AG04450 (cell line): ENCODE measurements around the gene GCLC. TPM values are rescaled to one million over a fixed set of nuclear protein-coding genes. Genes with fewer than 3 reads are reported as not detected.
A peak's percentile ranks its signal among the peaks of the same experiment; 100 is the strongest.

Experiments
- CTCF ChIA-PET: fragments of 300-600, 350-600 bp; formaldehyde crosslinking; extraction: SDS; loops from one replicate; lab custom pipeline; 2022; ENCODE audit warnings: antibody characterized with exemption, inconsistent platforms; lab: Charles Lee
- POLR2A ChIA-PET: fragments of 350-600 bp; formaldehyde crosslinking; extraction: SDS; loops from one replicate; lab custom pipeline; 2021; ENCODE audit warnings: antibody characterized with exemption, inconsistent platforms; lab: Yijun Ruan, JAX
- DNase-seq: peaks from one replicate; pipeline ENCODE4 v3.0.0-alpha.2; 2011; ENCODE audit warnings: low read depth, low spot score
- H3K27ac ChIP-seq: one replicate; pipeline ENCODE4 v1.5.1; 2012; ENCODE audit warnings: low read depth, low read length, control low read depth
- H3K27me3 ChIP-seq: one replicate; pipeline ENCODE4 v1.6.0; 2012; ENCODE audit warnings: low read length; ENCODE audit not compliant: control insufficient read depth, insufficient read depth
- H3K4me3 ChIP-seq: 2 replicates; pipeline ENCODE4 v1.5.1; 2011; ENCODE audit warnings: mild to moderate bottlenecking, low read depth, low read length, control low read depth
- H3K9me3 ChIP-seq: 2 replicates; pipeline ENCODE4 v1.5.1; 2012; ENCODE audit warnings: low read length; ENCODE audit not compliant: control insufficient read depth, insufficient read depth
- polyA plus RNA-seq: library from polyadenylated mRNA; depleted of rRNA; stranded (reverse); fragments of >200 nt; gene quantifications from 2 replicates; pipeline ENCODE4 v1.2.3, GENCODE V29; 2011
- TF ChIP-seq, protein P1 (sequence below): IDR thresholded peaks from 2 replicates; pipeline ENCODE4 v1.5.1; 2011; ENCODE audit warnings: low read depth, low read length, control low read depth, inconsistent platforms

GCLC gene
- polyA plus RNA-seq, 1 experiment = 89.3 TPM

DNA sequence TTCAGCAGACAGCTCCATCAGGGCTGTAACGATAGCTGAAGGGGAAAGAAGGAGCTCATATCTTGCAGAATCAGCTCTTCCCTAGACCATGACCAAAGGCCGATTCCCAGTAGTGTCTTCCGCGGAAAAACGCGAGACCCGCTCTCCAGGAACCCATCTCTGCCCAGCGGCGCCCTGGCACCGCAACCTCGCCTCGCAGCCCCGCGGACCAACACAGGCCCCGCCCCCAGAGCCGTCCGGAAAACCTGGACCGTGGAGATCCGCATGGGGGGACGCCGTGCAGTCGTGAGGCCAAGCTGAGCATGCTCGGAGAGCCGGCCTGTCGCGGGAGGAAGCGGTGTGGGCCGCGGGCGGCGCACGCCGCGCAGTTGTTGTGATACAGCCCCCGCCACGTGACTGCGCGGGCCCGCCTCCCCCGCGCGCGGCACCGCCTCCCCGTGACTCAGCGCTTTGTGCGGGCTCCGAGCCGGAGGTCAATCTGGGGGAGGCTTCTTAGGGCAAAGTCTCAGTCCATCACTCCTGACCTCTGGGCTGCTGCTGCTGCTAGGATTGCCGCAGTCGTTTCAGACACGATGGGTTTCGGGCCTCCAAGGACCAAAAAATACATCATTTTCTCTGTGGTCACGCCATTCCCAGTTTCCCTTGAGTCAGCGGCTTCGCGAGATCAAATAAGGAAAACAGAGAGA lies 3.1 kb upstream of the GCLC start:
- POLR2A ChIA-PET = interaction anchor here (0.8 to 1.5 kb wide), 8 partner anchors 14 to 248 kb away, joined by 3 to 10 read pairs (median 4); no protein-coding TSS in a partner anchor

DNA sequence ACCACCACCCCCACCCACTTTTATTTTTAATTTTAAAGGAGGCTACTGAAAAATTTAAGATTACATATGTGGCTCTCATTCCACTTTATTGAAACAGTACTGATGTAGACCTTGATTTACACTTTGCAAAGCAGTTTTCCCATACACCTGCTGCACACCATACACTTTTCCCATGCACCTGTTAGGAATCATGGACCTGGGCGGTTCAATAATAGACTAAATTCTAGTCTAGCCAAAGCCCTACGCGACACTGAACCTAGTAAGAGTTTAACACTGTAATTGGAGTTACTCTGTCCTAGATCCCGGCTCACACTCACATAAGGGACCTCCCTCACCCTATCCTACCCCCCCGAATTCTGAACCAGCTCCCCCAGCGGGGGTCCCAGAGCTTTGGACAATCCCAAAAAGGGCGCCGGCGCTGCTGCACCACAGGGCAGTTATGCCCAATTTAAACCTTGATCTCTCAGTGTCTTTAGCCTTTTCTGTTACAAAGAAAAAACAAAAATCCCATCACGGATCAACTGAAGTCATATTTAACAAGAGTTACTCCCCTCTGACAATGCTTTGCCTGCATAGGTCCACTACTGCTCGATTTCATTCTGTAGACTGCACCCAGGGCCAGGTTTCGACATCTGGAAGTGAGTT lies 2.4 kb upstream of the GCLC start:
- Histone ChIP-seq H3K27me3 (no peaks in the 10 kb centered on the region), H3K27ac (peak overlapping the region; percentile 65), H3K4me3 (peak overlapping the region; percentile 80), H3K9me3 (no peaks in the 10 kb centered on the region)
- ChIA-PET POLR2A (interaction anchor here (1.1 to 1.5 kb wide), 6 partner anchors 13 to 247 kb away, joined by 3 to 10 read pairs (median 4); partner anchors contain the start of gene LRRC1), CTCF (interaction anchor here (0.9 to 2.4 kb wide), 7 partner anchors 33 to 181 kb away, joined by 3 to 10 read pairs (median 3); no protein-coding TSS in a partner anchor)
- TF ChIP-seq, protein P1, sequence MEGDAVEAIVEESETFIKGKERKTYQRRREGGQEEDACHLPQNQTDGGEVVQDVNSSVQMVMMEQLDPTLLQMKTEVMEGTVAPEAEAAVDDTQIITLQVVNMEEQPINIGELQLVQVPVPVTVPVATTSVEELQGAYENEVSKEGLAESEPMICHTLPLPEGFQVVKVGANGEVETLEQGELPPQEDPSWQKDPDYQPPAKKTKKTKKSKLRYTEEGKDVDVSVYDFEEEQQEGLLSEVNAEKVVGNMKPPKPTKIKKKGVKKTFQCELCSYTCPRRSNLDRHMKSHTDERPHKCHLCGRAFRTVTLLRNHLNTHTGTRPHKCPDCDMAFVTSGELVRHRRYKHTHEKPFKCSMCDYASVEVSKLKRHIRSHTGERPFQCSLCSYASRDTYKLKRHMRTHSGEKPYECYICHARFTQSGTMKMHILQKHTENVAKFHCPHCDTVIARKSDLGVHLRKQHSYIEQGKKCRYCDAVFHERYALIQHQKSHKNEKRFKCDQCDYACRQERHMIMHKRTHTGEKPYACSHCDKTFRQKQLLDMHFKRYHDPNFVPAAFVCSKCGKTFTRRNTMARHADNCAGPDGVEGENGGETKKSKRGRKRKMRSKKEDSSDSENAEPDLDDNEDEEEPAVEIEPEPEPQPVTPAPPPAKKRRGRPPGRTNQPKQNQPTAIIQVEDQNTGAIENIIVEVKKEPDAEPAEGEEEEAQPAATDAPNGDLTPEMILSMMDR = no peak
- DNase-seq = no peak

More for the DNA sequence above, 3.1 kb upstream of the GCLC start:
- H3K27ac ChIP-seq = peak overlapping the region; percentile 89
- H3K27me3 ChIP-seq = no peaks in the 10 kb centered on the region
- no peaks in the 10 kb centered on the region for H3K9me3 ChIP-seq
- DNase-seq = peak; percentile 91
- peak overlapping the region; percentile 80 for H3K4me3 ChIP-seq
- CTCF ChIA-PET = interaction anchor here (0.8 to 2.4 kb wide), 7 partner anchors 55 to 180 kb away, joined by 3 to 10 read pairs (median 3); no protein-coding TSS in a partner anchor
- TF ChIP-seq, protein P1 = no peak

DNA sequence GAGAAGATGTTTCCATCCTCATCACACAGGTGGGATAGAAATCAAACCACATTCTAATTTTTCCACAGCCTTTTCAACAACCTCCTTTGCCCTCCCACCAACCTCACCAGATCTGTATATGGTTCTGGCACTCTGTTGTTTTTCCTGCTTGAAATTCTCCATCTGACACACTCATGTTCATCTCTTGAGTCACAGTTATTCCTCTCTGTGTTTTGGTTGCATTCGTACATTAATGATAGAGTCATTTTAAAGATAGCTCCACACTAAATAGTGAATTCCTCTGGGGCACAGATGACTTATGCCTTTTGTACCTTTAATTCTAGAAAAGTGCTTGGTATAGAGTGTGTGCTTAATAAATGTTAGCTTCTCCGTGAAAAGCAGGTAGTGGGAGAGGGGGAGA lies 1.4 kb upstream of the GCLC start:
- peak; percentile 44 for DNase-seq
- H3K27me3 ChIP-seq = no peaks in the 10 kb centered on the region
- TF ChIP-seq, protein P1 = no peak
- no peak overlapping the region for H3K27ac ChIP-seq
- H3K4me3 ChIP-seq = no peak overlapping the region
- ChIA-PET CTCF (interaction anchor here (0.6 to 1.3 kb wide), 6 partner anchors 32 to 182 kb away, joined by 3 to 5 read pairs (median 4); no protein-coding TSS in a partner anchor), POLR2A (interaction anchor here (0.8 to 1.1 kb wide), 2 partner anchors 20 to 248 kb away, joined by 3 read pairs; partner anchors contain the start of gene LRRC1)
- no peaks in the 10 kb centered on the region for H3K9me3 ChIP-seq

DNA sequence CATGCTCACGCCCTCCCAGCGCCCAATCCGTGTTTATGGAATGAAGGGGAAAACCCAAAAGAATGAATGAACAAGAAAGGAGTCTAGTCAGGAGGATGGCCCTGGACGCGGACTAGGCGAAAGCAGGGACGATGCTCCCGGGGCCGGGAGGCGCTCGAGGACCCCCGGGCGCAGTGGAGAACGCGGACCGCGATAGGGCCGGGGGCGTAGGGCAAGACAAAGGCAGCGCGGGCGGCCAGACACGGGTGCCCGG lies 758 bp downstream of the GCLC start:
- peak overlapping the region; percentile 95 for H3K4me3 ChIP-seq
- no peaks in the 10 kb centered on the region for H3K27me3 ChIP-seq
- peak overlapping the region; percentile 75 for H3K27ac ChIP-seq
- TF ChIP-seq, protein P1 = no peak
- ChIA-PET CTCF (interaction anchor here (0.6 to 4.0 kb wide), 14 partner anchors 9 to 184 kb away, joined by 3 to 22 read pairs (median 4); no protein-coding TSS in a partner anchor), POLR2A (interaction anchor here (0.6 to 3.4 kb wide), 6 partner anchors 48 to 455 kb away, joined by 4 to 21 read pairs (median 8); partner anchors contain the start of gene LRRC1)
- DNase-seq = no peak
- H3K9me3 ChIP-seq = no peaks in the 10 kb centered on the region
